HepG2 (cell line): Measurements from ENCODE around the gene PRKAR2B. TPM values are rescaled to one million over a fixed set of nuclear protein-coding genes. Genes with fewer than 3 reads are reported as not detected.

ENCODE experiments used
- ATF4 ChIP-seq, 2 experiments: fragments of 450-650 bp in 1 of 2; sonication (generic) in 1 of 2; formaldehyde crosslinking; IDR thresholded peaks; 2 replicates each; pipeline versions ENCODE4 v1.5.0 to v1.8.0; 2020 to 2022; ENCODE audit warnings: mild to moderate bottlenecking in 1 of 2, missing genetic modification reagents in 1 of 2
- GATAD2A ChIP-seq: IDR thresholded peaks from 2 replicates; pipeline ENCODE4 v1.6.1; 2016
- HCFC1 ChIP-seq: fragments of 150-350 bp; IDR thresholded peaks from 2 replicates; pipeline ENCODE4 v1.6.1; 2014; ENCODE audit warnings: low read depth, low read length
- IKZF4 ChIP-seq: sonication (generic); formaldehyde crosslinking; IDR thresholded peaks from 2 replicates; pipeline ENCODE4 v1.5.1; 2020; ENCODE audit warnings: borderline replicate concordance, mild to moderate bottlenecking, low read depth, missing genetic modification reagents; ENCODE audit errors: not compliant biosample characterization
- IRF2 ChIP-seq: IDR thresholded peaks from 2 replicates; pipeline ENCODE4 v1.6.1; 2018; ENCODE audit warnings: missing genetic modification reagents, missing compliant biosample characterization
- KDM2A ChIP-seq: sonication (generic); formaldehyde crosslinking; IDR thresholded peaks from 2 replicates; pipeline ENCODE4 v1.4.0; 2020; ENCODE audit warnings: low read depth, missing genetic modification reagents, borderline replicate concordance
- KLF11 ChIP-seq: IDR thresholded peaks from 2 replicates; pipeline ENCODE4 v1.6.1; 2016; ENCODE audit warnings: missing compliant biosample characterization
- KLF9 ChIP-seq: IDR thresholded peaks from 2 replicates; pipeline ENCODE4 v1.6.1; 2016; ENCODE audit warnings: low read depth
- MAZ ChIP-seq, 2 experiments: sonication (generic) in 1 of 2; formaldehyde crosslinking in 1 of 2; IDR thresholded peaks; 2 replicates each; pipeline versions ENCODE4 v1.5.0 to v1.6.1; 2012 to 2020; ENCODE audit warnings: low read depth in 2 of 2, mild to moderate bottlenecking in 2 of 2, borderline replicate concordance in 1 of 2, improper control_type of control experiment in 1 of 2, low read length in 1 of 2, missing genetic modification reagents in 1 of 2, moderate library complexity in 1 of 2
- MYC ChIP-seq: sonication (generic); formaldehyde crosslinking; IDR thresholded peaks from 2 replicates; pipeline ENCODE4 v1.9.0; 2021; ENCODE audit warnings: missing genetic modification reagents, borderline replicate concordance
- NFYC ChIP-seq: IDR thresholded peaks from 2 replicates; pipeline ENCODE4 v1.6.1; 2016; ENCODE audit warnings: missing genetic modification reagents, missing compliant biosample characterization
- PAX8 ChIP-seq: sonication (generic); formaldehyde crosslinking; IDR thresholded peaks from 2 replicates; pipeline ENCODE4 v1.8.0; 2022; ENCODE audit warnings: mild to moderate bottlenecking, missing genetic modification reagents, borderline replicate concordance
- SIN3B ChIP-seq: fragments of 150-350 bp; IDR thresholded peaks from 2 replicates; pipeline ENCODE4 v1.6.1; 2014; ENCODE audit warnings: low read length
- THAP8 ChIP-seq: sonication (generic); formaldehyde crosslinking; IDR thresholded peaks from 2 replicates; pipeline ENCODE4 v1.5.1; 2020; ENCODE audit warnings: missing genetic modification reagents, mild to moderate bottlenecking, borderline replicate concordance
- YY1 ChIP-seq: IDR thresholded peaks from 2 replicates; pipeline ENCODE4 v1.6.1; 2011; ENCODE audit warnings: low read length, low read depth, moderate library complexity, mild to moderate bottlenecking; ENCODE audit not compliant: insufficient read depth, insufficient replicate concordance
- ZNF460 ChIP-seq: sonication (generic); formaldehyde crosslinking; IDR thresholded peaks from 2 replicates; pipeline ENCODE4 v1.5.1; 2020; ENCODE audit warnings: missing genetic modification reagents, mild to moderate bottlenecking, borderline replicate concordance
- ZNF468 ChIP-seq: sonication (generic); formaldehyde crosslinking; IDR thresholded peaks from 2 replicates; pipeline ENCODE4 v1.8.0; 2022; ENCODE audit warnings: mild to moderate bottlenecking, moderate library complexity, missing genetic modification reagents
- ZNF558 ChIP-seq: sonication (generic); formaldehyde crosslinking; IDR thresholded peaks from 2 replicates; pipeline ENCODE4 v1.9.0; 2022; ENCODE audit warnings: mild to moderate bottlenecking, missing genetic modification reagents, borderline replicate concordance
- ZNF564 ChIP-seq: sonication (generic); formaldehyde crosslinking; IDR thresholded peaks from 2 replicates; pipeline ENCODE4 v1.8.1; 2023; ENCODE audit warnings: mild to moderate bottlenecking, missing genetic modification reagents
- ZNF567 ChIP-seq: sonication (generic); formaldehyde crosslinking; IDR thresholded peaks from 2 replicates; pipeline ENCODE4 v1.8.1; 2023; ENCODE audit warnings: mild to moderate bottlenecking, missing genetic modification reagents, borderline replicate concordance
- ZNF569 ChIP-seq: sonication (generic); formaldehyde crosslinking; IDR thresholded peaks from 2 replicates; pipeline ENCODE4 v1.5.0; 2020; ENCODE audit warnings: mild to moderate bottlenecking, missing genetic modification reagents, moderate library complexity, borderline replicate concordance
- ZNF616 ChIP-seq: sonication (generic); formaldehyde crosslinking; IDR thresholded peaks from 2 replicates; pipeline ENCODE4 v1.5.0; 2020; ENCODE audit warnings: low read depth, mild to moderate bottlenecking, missing genetic modification reagents
- ZNF639 ChIP-seq: conservative IDR thresholded peaks from 2 replicates; pipeline ENCODE4 v1.6.1; 2018; ENCODE audit warnings: missing genetic modification reagents
- ZNF790 ChIP-seq: sonication (generic); formaldehyde crosslinking; IDR thresholded peaks from 2 replicates; pipeline ENCODE4 v1.8.0; 2022; ENCODE audit warnings: missing genetic modification reagents, mild to moderate bottlenecking, borderline replicate concordance
- ZSCAN21 ChIP-seq: sonication (generic); formaldehyde crosslinking; IDR thresholded peaks from 2 replicates; pipeline ENCODE4 v1.8.0; 2022; ENCODE audit warnings: mild to moderate bottlenecking, missing genetic modification reagents, moderate library complexity, borderline replicate concordance
- ZSCAN22 ChIP-seq: sonication (generic); formaldehyde crosslinking; IDR thresholded peaks from 2 replicates; pipeline ENCODE4 v1.4.0; 2020; ENCODE audit warnings: mild to moderate bottlenecking, missing genetic modification reagents
- polyA plus RNA-seq, 8 experiments: library from polyadenylated mRNA; depleted of rRNA in 3 of 8; stranded (reverse) in 7 of 8; unstranded in 1 of 8; fragments of >200 nt; fragmentation: Illumina TruSeq in 4 of 8; extraction: Trizol in 4 of 8; gene quantifications; 2 replicates each; pipeline versions ENCODE4 v1.2.1 to v1.2.3, GENCODE V29; 2011 to 2016; ENCODE audit warnings: low read depth in 4 of 8, missing spikeins in 1 of 8, mixed read lengths in 1 of 8; ENCODE audit not compliant: insufficient read depth in 1 of 8
- total RNA-seq, 5 experiments: library from RNA; depleted of rRNA; stranded (reverse); fragments of >200 nt; fragmentation: Illumina TruSeq; extraction: Trizol; gene quantifications; 2 replicates each; pipeline ENCODE4 v1.2.3, GENCODE V29; 2016; ENCODE audit warnings: low read depth in 1 of 5

Gene PRKAR2B
- total and polyA plus RNA-seq, 2 of the 13 experiments (the other 11 are each of a cell fraction or from before 2014, with no cell fraction given), result not detected

- TF ChIP-seq KLF11 (CRISPR knock-in tag) (no peak), THAP8 (CRISPR knock-in tag) (no peak), ATF4 (CRISPR knock-in tag; IDR thresholded peaks at IDR 0.05) (no peak), MYC (CRISPR knock-in tag) (peak; percentile 75), ZNF468 (no peak), IKZF4 (CRISPR knock-in tag) (no peak), GATAD2A (CRISPR knock-in tag) (peak; percentile 77), ZNF460 (CRISPR knock-in tag) (no peak; the same call in 1 of the 2 replicates), ZNF790 (no peak), PAX8 (no peak), KLF9 (no peak), ZNF616 (CRISPR knock-in tag) (no peak), ZNF567 (CRISPR knock-in tag) (no peak), YY1 (peak; percentile 63), MAZ (IDR thresholded peaks at IDR 0.05; ENCODE audit: borderline replicate concordance, low read depth, low read length) (peak; percentile 70), MAZ (CRISPR knock-in tag; IDR thresholded peaks at IDR 0.05; ENCODE audit: low read depth) (0 out of 2 replicates have a peak, but pooled peaks have one; percentile 12), IRF2 (CRISPR knock-in tag) (peak; percentile 89; the same call in 1 of the 2 replicates), ZNF639 (CRISPR knock-in tag) (peak; percentile 85), ZSCAN21 (CRISPR knock-in tag) (no peak; the same call in 1 of the 2 replicates), SIN3B (no peak), NFYC (no peak; the same call in none of the 2 replicates), ZNF558 (CRISPR knock-in tag) (no peak), KDM2A (CRISPR knock-in tag) (peak; percentile 86), HCFC1 (peak; percentile 42; the same call in 1 of the 2 replicates), ZNF569 (no peak), ZSCAN22 (CRISPR knock-in tag) (no peak), ZNF564 (no peak)
Observed at GRCh38 chr7:107169120-107170050, 124.9 kb downstream of the PRKAR2B start (continued).
